HG03439 (cell line): Measurements from ENCODE around the gene ERC1.
"Not testable (repeated sequence)": the region's sequence is repeated elsewhere in the genome, so short reads cannot be mapped to it uniquely, and the experiment has no call there.

Source experiments
- ATAC-seq: cut with Tn5 transposase; IDR thresholded peaks from one replicate; pipeline ENCODE4 v1.9.1; 2021; ENCODE audit warnings: mild to moderate bottlenecking, moderate library complexity; ENCODE audit not compliant: unreplicated experiment

Gene ERC1

GRCh38 chr12:1117371-1117770 lies 126.3 kb downstream of the ERC1 start:
- no peak for ATAC-seq

- ATAC-seq: no peak
Observed at GRCh38 chr12:1117970-1118563, 127.0 kb downstream of the ERC1 start.

GRCh38 chr12:1122786-1123185 lies 131.8 kb downstream of the ERC1 start:
- ATAC-seq: no peak

- ATAC-seq: no peak
Observed at GRCh38 chr12:1126091-1126490, 135.1 kb downstream of the ERC1 start.

GRCh38 chr12:1127021-1127420 lies 136.0 kb downstream of the ERC1 start:
- no peak for ATAC-seq

- no peak for ATAC-seq
Observed at GRCh38 chr12:1130164-1130563, 139.1 kb downstream of the ERC1 start.

GRCh38 chr12:1130571-1130970 lies 139.5 kb downstream of the ERC1 start:
- no peak for ATAC-seq

GRCh38 chr12:1131811-1132224 lies 140.8 kb downstream of the ERC1 start:
- no peak for ATAC-seq

GRCh38 chr12:1132311-1132710 lies 141.3 kb downstream of the ERC1 start:
- ATAC-seq: no peak

- no peak for ATAC-seq
Observed at GRCh38 chr12:1138691-1139090, 147.7 kb downstream of the ERC1 start.

- ATAC-seq: not testable (repeated sequence)
Observed at GRCh38 chr12:1146758-1147157, 155.7 kb downstream of the ERC1 start.

GRCh38 chr12:1147821-1148220 lies 156.8 kb downstream of the ERC1 start:
- no peak for ATAC-seq

GRCh38 chr12:1157046-1157445 lies 166.0 kb downstream of the ERC1 start:
- no peak for ATAC-seq

GRCh38 chr12:1161197-1161596 lies 170.2 kb downstream of the ERC1 start:
- no peak for ATAC-seq

GRCh38 chr12:1162081-1162760 lies 171.2 kb downstream of the ERC1 start:
- no peak for ATAC-seq

GRCh38 chr12:1167784-1168183 lies 176.8 kb downstream of the ERC1 start:
- no peak for ATAC-seq

- no peak for ATAC-seq
Observed at GRCh38 chr12:1170411-1170810, 179.4 kb downstream of the ERC1 start.

GRCh38 chr12:1171657-1172408 lies 180.8 kb downstream of the ERC1 start:
- no peak for ATAC-seq

GRCh38 chr12:1173781-1174617 lies 183.0 kb downstream of the ERC1 start:
- ATAC-seq: no peak

GRCh38 chr12:1174659-1175058 lies 183.6 kb downstream of the ERC1 start:
- ATAC-seq: no peak

- ATAC-seq: no peak
Observed at GRCh38 chr12:1176191-1176590, 185.2 kb downstream of the ERC1 start.
